Heart left ventricle (tissue), 16 donors: ENCODE data around the gene HEBP2. TPM values are rescaled to one million over a fixed set of nuclear protein-coding genes. Genes with fewer than 3 reads are reported as not detected.

Experiments used
- ATAC-seq, 4 donors: fragments of 200-7000 bp; cut with Tn5 transposase; one replicate each; pipeline ENCODE4 v1.9.1; 2020 to 2022; ENCODE audit warnings: moderate library complexity in 4 of 4, mild to moderate bottlenecking in 3 of 4, moderate number of reproducible peaks in 1 of 4
- DNase-seq, 5 donors: peaks; one replicate each; pipeline ENCODE4 v3.0.0-alpha.2; 2020
- H3K27ac ChIP-seq, 12 donors: fragments of 200-600 bp; sonication (generic) in 4 of 12; one replicate each; pipeline versions ENCODE4 v1.5.0 to v1.8.0; 2016 to 2022; ENCODE audit warnings: mild to moderate bottlenecking in 2 of 12
- H3K27me3 ChIP-seq, 9 donors: fragments of 200-600 bp; sonication (generic) in 2 of 9; one replicate each; pipeline versions ENCODE4 v1.5.1 to v1.8.0; 2016 to 2022; ENCODE audit warnings: mild to moderate bottlenecking in 3 of 9
- H3K36me3 ChIP-seq, 9 donors: fragments of 200-600 bp; sonication (generic) in 2 of 9; one replicate each; pipeline versions ENCODE4 v1.5.0 to v1.8.0; 2018 to 2022; ENCODE audit warnings: mild to moderate bottlenecking in 2 of 9
- H3K4me1 ChIP-seq, 12 donors: fragments of 200-600 bp; sonication (generic) in 4 of 12; one replicate each; pipeline versions ENCODE4 v1.5.0 to v1.8.0; 2016 to 2022; ENCODE audit warnings: mild to moderate bottlenecking in 3 of 12
- H3K4me3 ChIP-seq, 12 donors: fragments of 200-600 bp; sonication (generic) in 4 of 12; one replicate each; pipeline versions ENCODE4 v1.5.0 to v1.8.0; 2017 to 2022; ENCODE audit warnings: mild to moderate bottlenecking in 9 of 12, moderate library complexity in 4 of 12
- H3K9me3 ChIP-seq, 12 donors: fragments of 200-600 bp; sonication (generic) in 4 of 12; one replicate each; pipeline versions ENCODE4 v1.5.0 to v1.8.0; 2016 to 2022; ENCODE audit warnings: mild to moderate bottlenecking in 1 of 12
- POLR2A ChIP-seq, 2 donors: fragments of 450-650 bp; IDR thresholded peaks; one replicate each; pipeline ENCODE4 v1.6.1; 2017; ENCODE audit warnings: antibody characterized with exemption in 2 of 2, mild to moderate bottlenecking in 2 of 2, moderate library complexity in 2 of 2
- WGBS, 4 donors: extraction: QIAGEN DNeasy Blood & Tissue Kit in 2 of 4; methylation state at CpG; one replicate each; pipeline versions ENCODE4 v1.1.5 to v1.1.7; 2013 to 2018; 5-methylcytosine and 5-hydroxymethylcytosine counted together
- intact Hi-C, 10 donors: fragments of 100-400 bp; cut with DNase I; formaldehyde crosslinking; loops; one replicate each; pipeline versions ENCODE4 v1.11.1 to v1.14.2; 2022
- polyA plus RNA-seq, 2 donors: library from polyadenylated mRNA; stranded (reverse); fragments of 200-250 nt; gene quantifications; one replicate each; pipeline ENCODE4 v1.2.3, GENCODE V29; 2013
- total RNA-seq, 9 donors: library from RNA; depleted of rRNA in 2 of 9; stranded (reverse); fragments of >200 nt in 2 of 9; fragmentation: NEBNext Ultra II Directional in 3 of 9; extraction: Animal tissue kit (Norgen Biotek cat#: 25700) in 3 of 9; gene quantifications; one replicate each; pipeline versions ENCODE4 v1.1.0 to v1.2.4, GENCODE V29; 2016 to 2023
- TF ChIP-seq, protein P1 (sequence below), 12 donors: fragments of 200-600 bp; sonication (generic) in 4 of 12; IDR thresholded peaks; one replicate each; pipeline versions ENCODE4 v1.5.0 to v1.8.0; 2018 to 2022; ENCODE audit warnings: antibody characterized with exemption in 12 of 12, mild to moderate bottlenecking in 5 of 12
- donor health status: ischemic (EF 13 %, LVEDD 7.1; RV severe dilation, severe dysfunction).
- donor health status: healthy with polysubstance abuse.
- donor health status: DM: no; HTN: yes; CAD: no.
- donor health status: DM: no; HTN: no; CAD: no.
- donor health status: ischemic (EF 25% LVEDD 6.9; RV normal size, moderate dysfunction).
- donor health status: ischemic (EF 25% LVEDD 5.7; RV mildly dilated, moderate dysfunction).
- donor health status: healthy.
- donor health status: DM: yes; HTN: yes; CAD: no.
- donor health status: ischemic (EF 35%, LVEDD 5.7; RV mildly dilated, moderate dysfunction).
- donor health status: nonischemic (EF 11% LVEDD 7.7; RV severe dilation, severe dysfunction).
- donor health status: DM: yes; HTN: yes; CAD: no.
- donor health status: PGD.
- donor health status: ischemic (EF 29% LVEDD 5.4; RV normal size, mild dysfunction).
- donor health status: nonischemic (EF 23%, LVEDD 6.1; RV moderate dilation, normal function).

HEBP2 gene
- total and polyA plus RNA-seq, 11 donors: 20.3 to 110 (median 90.2) TPM

DNA sequence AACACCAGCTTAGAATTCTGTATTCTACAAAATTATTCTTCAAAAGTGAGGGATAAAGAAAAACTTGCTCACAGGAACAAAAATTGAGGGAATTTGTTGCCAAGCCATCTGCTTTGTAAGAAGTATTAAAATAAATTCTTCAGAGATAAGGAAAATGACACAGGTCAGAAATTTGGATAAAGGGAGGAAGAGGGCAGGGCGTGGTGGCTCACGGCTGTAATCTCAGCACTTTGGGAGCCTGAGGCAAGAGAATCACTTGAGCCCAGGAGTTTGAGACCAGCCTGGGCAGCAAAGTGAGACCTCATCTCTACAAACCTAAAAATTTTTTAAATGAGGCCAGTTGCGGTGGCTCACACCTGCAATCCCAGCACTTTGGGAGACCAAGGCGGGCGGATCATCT lies 14.5 kb upstream of the HEBP2 start:
- DNase-seq (no peak), ATAC-seq (no peak)
- intact Hi-C loops: no loop called here
- no peaks in the 10 kb centered on the region for H3K27me3 ChIP-seq
- H3K9me3 ChIP-seq: no peaks in the 10 kb centered on the region
- peaks cover 0 to 14% (median 6%) of the 10 kb centered on the region in 12 donors for H3K4me1 ChIP-seq
- no peaks in the 10 kb centered on the region for H3K36me3 ChIP-seq
- 80 to 91% (median 85%) methylated on average over 5 of the region's 5 CpGs for WGBS, 4 donors
- TF ChIP-seq POLR2A (IDR thresholded peaks at IDR 0.05): no peak
- TF ChIP-seq, protein P1, sequence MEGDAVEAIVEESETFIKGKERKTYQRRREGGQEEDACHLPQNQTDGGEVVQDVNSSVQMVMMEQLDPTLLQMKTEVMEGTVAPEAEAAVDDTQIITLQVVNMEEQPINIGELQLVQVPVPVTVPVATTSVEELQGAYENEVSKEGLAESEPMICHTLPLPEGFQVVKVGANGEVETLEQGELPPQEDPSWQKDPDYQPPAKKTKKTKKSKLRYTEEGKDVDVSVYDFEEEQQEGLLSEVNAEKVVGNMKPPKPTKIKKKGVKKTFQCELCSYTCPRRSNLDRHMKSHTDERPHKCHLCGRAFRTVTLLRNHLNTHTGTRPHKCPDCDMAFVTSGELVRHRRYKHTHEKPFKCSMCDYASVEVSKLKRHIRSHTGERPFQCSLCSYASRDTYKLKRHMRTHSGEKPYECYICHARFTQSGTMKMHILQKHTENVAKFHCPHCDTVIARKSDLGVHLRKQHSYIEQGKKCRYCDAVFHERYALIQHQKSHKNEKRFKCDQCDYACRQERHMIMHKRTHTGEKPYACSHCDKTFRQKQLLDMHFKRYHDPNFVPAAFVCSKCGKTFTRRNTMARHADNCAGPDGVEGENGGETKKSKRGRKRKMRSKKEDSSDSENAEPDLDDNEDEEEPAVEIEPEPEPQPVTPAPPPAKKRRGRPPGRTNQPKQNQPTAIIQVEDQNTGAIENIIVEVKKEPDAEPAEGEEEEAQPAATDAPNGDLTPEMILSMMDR (IDR thresholded peaks at IDR 0.05): no peak
- H3K4me3 ChIP-seq: no peak overlapping the region
- no peak overlapping the region for H3K27ac ChIP-seq

DNA sequence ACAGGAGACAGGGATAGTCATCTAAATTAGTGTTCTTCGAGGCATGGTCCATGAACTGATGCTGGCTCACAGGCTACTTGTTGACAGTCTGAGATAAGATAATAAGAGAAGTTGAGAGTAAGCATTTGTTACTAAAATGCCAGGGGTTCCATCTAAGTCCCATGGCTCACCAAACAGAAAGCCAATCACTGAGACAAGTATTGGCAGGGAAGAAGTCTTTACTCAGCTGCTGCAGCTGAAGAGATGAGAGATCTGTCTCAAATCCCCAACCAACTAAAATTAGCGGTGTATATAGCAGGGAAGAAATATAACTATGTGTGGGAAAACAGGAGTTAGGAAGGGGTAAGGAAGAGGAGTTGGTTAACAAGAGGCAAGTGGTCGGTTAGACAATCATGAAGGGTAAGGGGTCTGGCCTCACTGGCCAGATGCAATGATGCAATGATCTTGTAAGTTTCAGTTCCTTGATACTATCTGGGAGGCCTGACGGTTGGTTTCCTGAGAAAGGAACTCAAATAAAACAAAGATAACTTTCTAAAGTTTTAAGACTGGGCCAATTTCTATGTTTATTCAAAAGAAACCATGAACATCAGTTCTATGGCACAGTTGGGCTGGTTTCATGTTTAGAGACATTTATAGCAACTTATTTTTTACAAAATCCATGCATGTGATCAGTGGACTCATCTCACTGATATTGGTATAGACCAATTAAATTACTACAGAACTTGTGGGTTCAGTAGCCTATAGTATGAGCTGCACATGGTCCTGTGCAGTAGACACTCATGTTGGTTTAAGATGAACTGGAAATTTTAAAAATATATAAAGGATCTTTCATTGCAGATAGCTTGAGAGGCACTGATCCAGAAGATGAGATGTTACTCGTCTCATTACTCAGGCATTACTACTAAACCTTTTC lies 9.9 kb upstream of the HEBP2 start:
- Histone ChIP-seq H3K27me3 (no peaks in the 10 kb centered on the region), H3K4me3 (no peak overlapping the region), H3K9me3 (no peaks in the 10 kb centered on the region), H3K4me1 (peaks cover 0 to 21% (median 8%) of the 10 kb centered on the region in 12 donors), H3K36me3 (no peaks in the 10 kb centered on the region), H3K27ac (peak overlapping the region in 3 of 12 donors; percentile 2 to 24 (median 4))
- peak; percentile 91 to 93 (median 92) for ATAC-seq
- WGBS, 4 donors: 37 to 45% (median 41%) methylated on average over 5 of the region's 5 CpGs
- no peak for DNase-seq
- intact Hi-C loops: loop anchor here in 1 of 10 donors (10.0 kb wide), 1 partner anchor 99 kb away; no protein-coding TSS in a partner anchor
- TF ChIP-seq, protein P1 (IDR thresholded peaks at IDR 0.05): no peak
- TF ChIP-seq POLR2A (IDR thresholded peaks at IDR 0.05): no peak

DNA sequence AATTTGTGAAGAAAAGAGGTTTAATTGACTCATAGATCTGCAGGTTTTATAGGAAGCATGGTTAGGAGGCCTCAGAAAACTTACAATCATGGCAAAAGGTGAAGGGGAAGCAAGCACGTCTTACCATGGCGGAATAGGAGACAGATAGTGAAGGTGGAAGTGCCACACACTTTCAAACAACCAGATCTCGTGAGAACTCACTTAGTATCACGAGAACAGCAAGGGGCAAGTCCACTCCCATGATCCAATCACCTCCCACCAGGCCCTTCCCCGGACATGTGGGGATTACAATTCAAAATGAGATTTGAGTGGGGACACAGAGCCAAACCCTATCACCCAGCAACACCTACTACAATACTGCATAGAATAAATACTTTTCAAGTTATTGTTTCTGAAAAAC lies 7.3 kb upstream of the HEBP2 start:
- Histone ChIP-seq H3K27ac (no peak overlapping the region), H3K9me3 (no peaks in the 10 kb centered on the region), H3K4me3 (no peak overlapping the region), H3K36me3 (no peaks in the 10 kb centered on the region), H3K27me3 (no peaks in the 10 kb centered on the region), H3K4me1 (peaks cover 0 to 30% (median 11%) of the 10 kb centered on the region in 12 donors)
- 87 to 90% (median 88%) methylated on average over 5 of the region's 5 CpGs for WGBS, 4 donors
- ATAC-seq: no peak
- DNase-seq: no peak
- no peak for TF ChIP-seq POLR2A (IDR thresholded peaks at IDR 0.05)
- TF ChIP-seq, protein P1 (IDR thresholded peaks at IDR 0.05): no peak
- intact Hi-C loops: loop anchor here in 1 of 10 donors (10.0 kb wide), 1 partner anchor 102 kb away; no protein-coding TSS in a partner anchor
